Measurements from ENCODE around the gene RNF152. TPM values are rescaled to one million over a fixed set of nuclear protein-coding genes. Genes with fewer than 3 reads are reported as not detected.
"Not testable (repeated sequence)": the region's sequence is repeated elsewhere in the genome, so short reads cannot be mapped to it uniquely, and the experiment has no call there.

RNF152 gene
- total RNA-seq, 1 donor from 2014 or later, result 76.4 TPM

DNA sequence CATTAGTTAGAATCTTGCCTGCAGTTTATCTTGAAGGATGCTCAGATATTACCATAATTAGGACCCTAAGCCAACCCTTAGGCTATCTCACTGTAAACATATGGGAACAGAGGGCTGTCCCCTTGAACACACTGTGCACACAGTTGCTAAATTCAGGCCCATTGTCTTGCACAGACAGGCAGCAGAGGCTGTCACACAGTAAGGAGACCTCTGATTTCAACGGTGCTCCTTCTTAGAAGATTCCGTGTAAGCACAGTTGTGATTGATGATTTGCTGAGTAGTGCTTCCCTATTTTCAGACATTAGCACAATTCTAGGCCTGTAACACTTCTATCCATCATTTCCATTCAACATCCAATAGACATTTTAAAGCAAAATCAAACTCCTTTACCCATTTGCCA is 108.0 kb downstream of the RNF152 start:
- peaks cover 25% of the 10 kb centered on the region for H3K9me3 Mint-ChIP-seq (ENCODE audit: unreplicated experiment)

GRCh38 chr18:61782545-61782944 is 110.3 kb downstream of the RNF152 start:
- Mint-ChIP-seq H3K27me3 (ENCODE audit: unreplicated experiment) (no peaks in the 10 kb centered on the region), H3K9me3 (ENCODE audit: unreplicated experiment) (peaks cover 9% of the 10 kb centered on the region), H3K27ac (ENCODE audit: unreplicated experiment) (no peak overlapping the region), H3K4me3 (ENCODE audit: unreplicated experiment) (no peak overlapping the region), H3K36me3 (ENCODE audit: unreplicated experiment) (no peaks in the 10 kb centered on the region), H3K4me1 (ENCODE audit: unreplicated experiment) (no peaks in the 10 kb centered on the region)
- TF ChIP-seq, protein P1, sequence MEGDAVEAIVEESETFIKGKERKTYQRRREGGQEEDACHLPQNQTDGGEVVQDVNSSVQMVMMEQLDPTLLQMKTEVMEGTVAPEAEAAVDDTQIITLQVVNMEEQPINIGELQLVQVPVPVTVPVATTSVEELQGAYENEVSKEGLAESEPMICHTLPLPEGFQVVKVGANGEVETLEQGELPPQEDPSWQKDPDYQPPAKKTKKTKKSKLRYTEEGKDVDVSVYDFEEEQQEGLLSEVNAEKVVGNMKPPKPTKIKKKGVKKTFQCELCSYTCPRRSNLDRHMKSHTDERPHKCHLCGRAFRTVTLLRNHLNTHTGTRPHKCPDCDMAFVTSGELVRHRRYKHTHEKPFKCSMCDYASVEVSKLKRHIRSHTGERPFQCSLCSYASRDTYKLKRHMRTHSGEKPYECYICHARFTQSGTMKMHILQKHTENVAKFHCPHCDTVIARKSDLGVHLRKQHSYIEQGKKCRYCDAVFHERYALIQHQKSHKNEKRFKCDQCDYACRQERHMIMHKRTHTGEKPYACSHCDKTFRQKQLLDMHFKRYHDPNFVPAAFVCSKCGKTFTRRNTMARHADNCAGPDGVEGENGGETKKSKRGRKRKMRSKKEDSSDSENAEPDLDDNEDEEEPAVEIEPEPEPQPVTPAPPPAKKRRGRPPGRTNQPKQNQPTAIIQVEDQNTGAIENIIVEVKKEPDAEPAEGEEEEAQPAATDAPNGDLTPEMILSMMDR (IDR thresholded peaks at IDR 0.05), result no peak
- no peak for DNase-seq (ENCODE audit: extremely low spot score, unreplicated experiment)

More for the DNA sequence above, 108.0 kb downstream of the RNF152 start:
- H3K4me3 Mint-ChIP-seq (ENCODE audit: unreplicated experiment), result no peak overlapping the region
- H3K4me1 Mint-ChIP-seq (ENCODE audit: unreplicated experiment), result no peaks in the 10 kb centered on the region
- no peak overlapping the region for H3K27ac Mint-ChIP-seq (ENCODE audit: unreplicated experiment)
- DNase-seq (ENCODE audit: extremely low spot score, unreplicated experiment), result no peak
- TF ChIP-seq, protein P1 (IDR thresholded peaks at IDR 0.05), result no peak
- no peaks in the 10 kb centered on the region for H3K27me3 Mint-ChIP-seq (ENCODE audit: unreplicated experiment)
- peaks cover 2% of the 10 kb centered on the region for H3K36me3 Mint-ChIP-seq (ENCODE audit: unreplicated experiment)

DNA sequence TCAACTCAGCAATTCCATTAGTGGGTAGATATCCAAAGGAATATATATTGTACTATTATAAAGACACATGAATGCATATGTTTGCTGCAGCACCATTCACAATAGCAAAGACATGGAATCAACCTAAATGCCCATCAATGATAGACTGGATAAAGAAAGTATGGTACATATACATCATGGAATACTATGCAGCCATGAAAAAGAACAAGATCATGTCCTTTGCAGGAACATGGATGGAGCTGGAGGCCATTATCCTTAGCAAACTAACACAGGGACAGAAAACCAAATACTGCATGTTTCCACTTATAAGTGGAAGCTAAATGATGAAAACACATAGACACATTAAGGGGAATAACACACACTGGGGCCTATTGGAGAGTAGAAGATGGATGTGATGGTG is 116.6 kb downstream of the RNF152 start:
- not testable (repeated sequence) for DNase-seq (ENCODE audit: extremely low spot score, unreplicated experiment); H3K4me3 Mint-ChIP-seq (ENCODE audit: unreplicated experiment); H3K27ac Mint-ChIP-seq (ENCODE audit: unreplicated experiment); H3K36me3 Mint-ChIP-seq (ENCODE audit: unreplicated experiment); H3K4me1 Mint-ChIP-seq (ENCODE audit: unreplicated experiment); H3K27me3 Mint-ChIP-seq (ENCODE audit: unreplicated experiment)
- H3K9me3 Mint-ChIP-seq (ENCODE audit: unreplicated experiment), result peaks cover 15% of the 10 kb centered on the region

DNA sequence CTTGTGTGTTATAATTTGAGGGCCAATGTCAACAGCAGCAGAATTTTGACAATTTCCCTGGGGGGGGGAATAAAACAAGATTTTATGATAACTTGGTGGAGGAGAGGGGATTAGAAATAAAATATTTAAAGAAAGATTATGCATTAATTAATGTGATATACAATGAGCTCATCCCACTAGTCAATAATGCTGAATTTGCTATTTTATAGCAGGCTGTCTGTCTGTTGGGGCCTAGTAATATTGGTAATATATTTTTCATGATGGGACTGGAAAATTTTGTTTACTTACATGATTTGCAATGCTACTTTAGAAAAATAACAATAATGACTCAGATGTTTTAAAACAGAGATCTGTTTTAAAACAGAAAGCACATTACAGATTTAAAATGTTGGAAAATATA is 118.0 kb downstream of the RNF152 start:
- H3K36me3 Mint-ChIP-seq (ENCODE audit: unreplicated experiment), result peaks cover 2% of the 10 kb centered on the region
- H3K4me3 Mint-ChIP-seq (ENCODE audit: unreplicated experiment), result no peak overlapping the region
- peaks cover 2% of the 10 kb centered on the region for H3K4me1 Mint-ChIP-seq (ENCODE audit: unreplicated experiment)
- peaks cover 15% of the 10 kb centered on the region for H3K9me3 Mint-ChIP-seq (ENCODE audit: unreplicated experiment)
- TF ChIP-seq, protein P1 (IDR thresholded peaks at IDR 0.05), result no peak
- H3K27me3 Mint-ChIP-seq (ENCODE audit: unreplicated experiment), result no peaks in the 10 kb centered on the region
- H3K27ac Mint-ChIP-seq (ENCODE audit: unreplicated experiment), result no peak overlapping the region
- no peak for DNase-seq (ENCODE audit: extremely low spot score, unreplicated experiment)

- H3K27ac Mint-ChIP-seq (ENCODE audit: unreplicated experiment), result no peak overlapping the region
- no peak for DNase-seq (ENCODE audit: extremely low spot score, unreplicated experiment)
- H3K4me1 Mint-ChIP-seq (ENCODE audit: unreplicated experiment), result peaks cover 5% of the 10 kb centered on the region
- TF ChIP-seq, protein P1 (IDR thresholded peaks at IDR 0.05), result no peak
- H3K4me3 Mint-ChIP-seq (ENCODE audit: unreplicated experiment), result no peak overlapping the region
- H3K9me3 Mint-ChIP-seq (ENCODE audit: unreplicated experiment), result peaks cover 15% of the 10 kb centered on the region
- H3K36me3 Mint-ChIP-seq (ENCODE audit: unreplicated experiment), result peaks cover 4% of the 10 kb centered on the region
- no peaks in the 10 kb centered on the region for H3K27me3 Mint-ChIP-seq (ENCODE audit: unreplicated experiment)
Observed at GRCh38 chr18:61772293-61772848, 120.4 kb downstream of the RNF152 start.

DNA sequence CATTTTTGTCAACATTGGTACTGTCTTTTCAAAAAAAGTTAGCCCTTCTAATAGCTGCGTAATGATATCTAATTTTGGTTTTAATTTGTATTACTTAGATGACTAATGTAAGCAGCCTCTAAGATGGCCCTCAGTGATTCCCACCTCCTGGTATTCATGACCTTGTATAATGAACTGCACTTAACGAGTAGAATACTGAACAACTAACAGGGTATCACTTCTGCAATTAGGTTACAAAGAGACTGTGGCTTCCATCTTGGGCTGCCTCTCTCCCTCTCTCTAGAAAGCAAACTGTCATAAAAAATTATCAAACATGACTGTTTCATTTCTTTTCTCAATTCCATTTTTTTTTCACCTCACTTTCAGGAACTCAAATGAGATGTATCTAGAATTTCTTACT is 120.9 kb downstream of the RNF152 start:
- Mint-ChIP-seq H3K36me3 (ENCODE audit: unreplicated experiment) (peaks cover 4% of the 10 kb centered on the region), H3K27ac (ENCODE audit: unreplicated experiment) (no peak overlapping the region), H3K4me1 (ENCODE audit: unreplicated experiment) (peaks cover 5% of the 10 kb centered on the region), H3K9me3 (ENCODE audit: unreplicated experiment) (peaks cover 15% of the 10 kb centered on the region), H3K27me3 (ENCODE audit: unreplicated experiment) (no peaks in the 10 kb centered on the region), H3K4me3 (ENCODE audit: unreplicated experiment) (no peak overlapping the region)
- DNase-seq (ENCODE audit: extremely low spot score, unreplicated experiment), result no peak
- TF ChIP-seq, protein P1 (IDR thresholded peaks at IDR 0.05), result no peak

Data from osteocyte (in vitro differentiated cells).